HepG2 (cell line): Measurements from ENCODE around the gene LHFPL2. TPM values are rescaled to one million over a fixed set of nuclear protein-coding genes. Genes with fewer than 3 reads are reported as not detected.

ENCODE experiments used
- ATAC-seq: fragments of 200-7000 bp; cut with Tn5 transposase; 3 replicates; pipeline ENCODE4 v1.9.1; 2020; ENCODE audit warnings: mild to moderate bottlenecking, moderate library complexity
- BruUV-seq: library from RNA; stranded (reverse); fragments of 400-500 nt; replicated peaks from 2 replicates; lab custom pipeline; 2021; lab: Mats Ljungman, UMichigan
- CTCF ChIA-PET: fragments of 300-600 bp; formaldehyde crosslinking; extraction: SDS; loops from one replicate; lab custom pipeline; 2021; ENCODE audit warnings: low total read pairs, inconsistent platforms, low intra/inter-chr PET ratio; lab: Yijun Ruan, JAX
- POLR2A ChIA-PET: fragments of 350-600 bp; sonication (Branson Sonifier 250); formaldehyde crosslinking; loops from one replicate; lab custom pipeline; 2020; ENCODE audit warnings: antibody characterized with exemption, inconsistent platforms; lab: Yijun Ruan, JAX
- DNase-seq: peaks from one replicate; pipeline ENCODE4 v3.0.0-alpha.2; 2015; ENCODE audit warnings: low spot score
- FAIRE-seq: peaks from 3 replicates; lab custom pipeline; 2011; peaks lifted over from hg19 to GRCh38; lab: Jason Lieb, UNC
- H2AFZ ChIP-seq: one replicate; pipeline ENCODE4 v1.6.1; 2011; ENCODE audit warnings: low read length, inconsistent platforms
- H3K27ac ChIP-seq: fragments of 300-600 bp; 3 replicates; pipeline ENCODE4 v1.8.0; 2011; ENCODE audit warnings: mixed run types, mild to moderate bottlenecking, mixed read lengths, low read length, inconsistent platforms; ENCODE audit not compliant: insufficient read depth; ENCODE audit errors: extremely low read length
- H3K27me3 ChIP-seq, 2 experiments: fragments of 200-600 bp in 1 of 2; 2 replicates in 1 of 2; 3 replicates in 1 of 2; pipeline versions ENCODE4 v1.6.0 to v1.8.0; 2011; ENCODE audit warnings: low read length in 2 of 2, mild to moderate bottlenecking in 2 of 2, moderate library complexity in 2 of 2, inconsistent platforms in 1 of 2; ENCODE audit not compliant: insufficient read depth in 2 of 2, control insufficient read depth in 1 of 2
- H3K36me3 ChIP-seq, 2 experiments: fragments of 200-600 bp in 1 of 2; replicated peaks in 1 of 2; 2 replicates in 1 of 2; 3 replicates in 1 of 2; pipeline versions ENCODE4 v1.5.1 to v1.8.0; 2011; ENCODE audit warnings: low read length in 2 of 2, inconsistent platforms in 1 of 2; ENCODE audit not compliant: insufficient read depth in 2 of 2, control insufficient read depth in 1 of 2
- H3K4me1 ChIP-seq: 2 replicates; pipeline ENCODE4 v1.5.1; 2012; ENCODE audit warnings: low read length, inconsistent platforms; ENCODE audit not compliant: insufficient read depth
- H3K4me2 ChIP-seq: 2 replicates; pipeline ENCODE4 v1.6.0; 2011; ENCODE audit warnings: low read depth, low read length, inconsistent platforms
- H3K4me3 ChIP-seq, 3 experiments: fragments of 200-600 bp in 1 of 3; sonication (generic), shearing (Covaris generic) in 1 of 3; replicated peaks in 1 of 3; 2 replicates each; pipeline ENCODE4 v1.5.1; 2011 to 2016; ENCODE audit warnings: low read length in 3 of 3, inconsistent platforms in 2 of 3, low read depth in 2 of 3, mild to moderate bottlenecking in 2 of 3, control low read depth in 1 of 3, mixed read lengths in 1 of 3; ENCODE audit not compliant: insufficient read depth in 1 of 3
- H3K79me2 ChIP-seq: one replicate; pipeline ENCODE4 v1.6.1; 2011; ENCODE audit warnings: low read length, inconsistent platforms; ENCODE audit not compliant: insufficient read depth
- H3K9ac ChIP-seq: 2 replicates; pipeline ENCODE4 v1.6.0; 2011; ENCODE audit warnings: mild to moderate bottlenecking, low read depth, low read length, inconsistent platforms; ENCODE audit not compliant: insufficient read depth
- H3K9me3 ChIP-seq: 2 replicates; pipeline ENCODE4 v1.5.1; 2012; ENCODE audit warnings: mild to moderate bottlenecking, low read length
- H4K20me1 ChIP-seq: 2 replicates; pipeline ENCODE4 v1.6.0; 2011; ENCODE audit warnings: inconsistent platforms, mild to moderate bottlenecking, low read length, moderate library complexity; ENCODE audit not compliant: insufficient read depth
- ETV6 ChIP-seq: sonication (generic); formaldehyde crosslinking; conservative IDR thresholded peaks from 2 replicates; pipeline ENCODE4 v1.4.0; 2020; ENCODE audit warnings: missing genetic modification reagents
- ZBTB38 ChIP-seq: sonication (generic); formaldehyde crosslinking; IDR thresholded peaks from 2 replicates; pipeline ENCODE4 v1.5.1; 2020; ENCODE audit warnings: mild to moderate bottlenecking, missing genetic modification reagents
- ZBTB8A ChIP-seq: sonication (generic); formaldehyde crosslinking; IDR thresholded peaks from 2 replicates; pipeline ENCODE4 v1.4.0; 2020; ENCODE audit warnings: mild to moderate bottlenecking, low read depth, missing genetic modification reagents, borderline replicate concordance
- ZFY ChIP-seq: sonication (generic); formaldehyde crosslinking; IDR thresholded peaks from 2 replicates; pipeline ENCODE4 v1.4.0; 2020; ENCODE audit warnings: missing genetic modification reagents
- ZNF501 ChIP-seq: sonication (generic); formaldehyde crosslinking; IDR thresholded peaks from 2 replicates; pipeline ENCODE4 v1.5.1; 2020; ENCODE audit warnings: mild to moderate bottlenecking, moderate library complexity, missing genetic modification reagents
- WGBS: methylation state at CpG from one replicate; pipeline ENCODE4 v1.1.6; 2017; ENCODE audit warnings: low lambda C conversion rate; 5-methylcytosine and 5-hydroxymethylcytosine counted together
- in situ Hi-C: cut with HindIII; loops from 2 replicates; pipeline ENCODE4 v1.10.0; 2017; ENCODE audit warnings: low pct_unique_long_range_greater_than_20kb; ENCODE audit not compliant: extremely low pct_ligation_motif_present
- intact Hi-C: fragments of 100-400 bp; cut with micrococcal nuclease; formaldehyde crosslinking; loops from one replicate; pipeline ENCODE4 v1.10.0; 2022; ENCODE audit not compliant: unreplicated experiment
- polyA plus RNA-seq, 8 experiments: library from polyadenylated mRNA; depleted of rRNA in 3 of 8; stranded (reverse) in 7 of 8; unstranded in 1 of 8; fragments of >200 nt; fragmentation: Illumina TruSeq in 4 of 8; extraction: Trizol in 4 of 8; gene quantifications; 2 replicates each; pipeline versions ENCODE4 v1.2.1 to v1.2.3, GENCODE V29; 2011 to 2016; ENCODE audit warnings: low read depth in 4 of 8, missing spikeins in 1 of 8, mixed read lengths in 1 of 8; ENCODE audit not compliant: insufficient read depth in 1 of 8
- total RNA-seq, 5 experiments: library from RNA; depleted of rRNA; stranded (reverse); fragments of >200 nt; fragmentation: Illumina TruSeq; extraction: Trizol; gene quantifications; 2 replicates each; pipeline ENCODE4 v1.2.3, GENCODE V29; 2016; ENCODE audit warnings: low read depth in 1 of 5
- TF ChIP-seq, protein P1 (sequence below): IDR thresholded peaks from 2 replicates; pipeline ENCODE4 v1.4.0; 2020; ENCODE audit warnings: mild to moderate bottlenecking, missing genetic modification reagents
- TF ChIP-seq, protein P2 (sequence below): sonication (generic); formaldehyde crosslinking; IDR thresholded peaks from 2 replicates; pipeline ENCODE4 v1.4.0; 2020; ENCODE audit warnings: missing genetic modification reagents
- TF ChIP-seq, protein P3 (sequence below): sonication (generic); formaldehyde crosslinking; IDR thresholded peaks from 2 replicates; pipeline ENCODE4 v1.5.0; 2020; ENCODE audit warnings: missing genetic modification reagents
- TF ChIP-seq, protein P4 (sequence below): sonication (generic); formaldehyde crosslinking; IDR thresholded peaks from 2 replicates; pipeline ENCODE4 v1.4.0; 2020; ENCODE audit warnings: missing genetic modification reagents, borderline replicate concordance

LHFPL2 gene
- total and polyA plus RNA-seq, 2 of the 13 experiments (the other 11 are each of a cell fraction or from before 2014, with no cell fraction given) = 6.0 to 20.0 TPM

DNA sequence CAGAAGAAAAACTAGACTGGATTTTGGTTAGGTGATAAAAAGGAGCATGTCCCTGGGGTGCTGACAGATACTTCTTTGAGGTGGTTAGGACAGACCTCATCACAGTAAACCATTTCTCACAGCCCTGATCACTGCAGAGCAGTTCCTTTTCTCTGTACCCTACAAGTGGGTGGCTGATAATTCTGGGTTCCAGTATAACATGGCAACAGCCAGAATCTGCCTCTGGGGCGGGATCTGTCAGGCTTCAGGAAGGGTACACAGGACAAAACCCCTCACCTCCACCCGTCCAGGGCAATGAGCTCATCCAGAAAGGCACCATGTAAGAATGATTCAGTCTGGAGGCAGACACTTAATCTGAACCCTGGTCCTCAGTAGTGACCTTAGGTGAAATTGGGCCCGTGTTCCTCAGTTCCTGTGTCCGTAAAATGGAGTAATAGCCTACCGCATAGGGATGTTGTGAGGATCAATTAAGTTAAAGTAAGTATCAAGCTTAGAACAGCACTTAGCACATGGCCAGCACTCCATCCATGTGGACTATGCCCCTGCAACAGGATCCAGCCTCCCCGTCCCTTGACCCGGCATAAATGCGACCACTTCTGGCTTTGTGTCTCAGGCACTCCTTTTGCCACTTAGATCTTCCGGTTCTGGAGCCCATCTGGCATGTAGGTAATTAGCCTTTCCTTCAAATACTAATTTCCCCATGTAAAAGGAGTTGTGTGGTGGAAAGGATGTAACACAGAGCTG, 129.2 kb downstream of the LHFPL2 start (continued):
- TF ChIP-seq ZNF501 (CRISPR knock-in tag) = no peak
- TF ChIP-seq, protein P1, sequence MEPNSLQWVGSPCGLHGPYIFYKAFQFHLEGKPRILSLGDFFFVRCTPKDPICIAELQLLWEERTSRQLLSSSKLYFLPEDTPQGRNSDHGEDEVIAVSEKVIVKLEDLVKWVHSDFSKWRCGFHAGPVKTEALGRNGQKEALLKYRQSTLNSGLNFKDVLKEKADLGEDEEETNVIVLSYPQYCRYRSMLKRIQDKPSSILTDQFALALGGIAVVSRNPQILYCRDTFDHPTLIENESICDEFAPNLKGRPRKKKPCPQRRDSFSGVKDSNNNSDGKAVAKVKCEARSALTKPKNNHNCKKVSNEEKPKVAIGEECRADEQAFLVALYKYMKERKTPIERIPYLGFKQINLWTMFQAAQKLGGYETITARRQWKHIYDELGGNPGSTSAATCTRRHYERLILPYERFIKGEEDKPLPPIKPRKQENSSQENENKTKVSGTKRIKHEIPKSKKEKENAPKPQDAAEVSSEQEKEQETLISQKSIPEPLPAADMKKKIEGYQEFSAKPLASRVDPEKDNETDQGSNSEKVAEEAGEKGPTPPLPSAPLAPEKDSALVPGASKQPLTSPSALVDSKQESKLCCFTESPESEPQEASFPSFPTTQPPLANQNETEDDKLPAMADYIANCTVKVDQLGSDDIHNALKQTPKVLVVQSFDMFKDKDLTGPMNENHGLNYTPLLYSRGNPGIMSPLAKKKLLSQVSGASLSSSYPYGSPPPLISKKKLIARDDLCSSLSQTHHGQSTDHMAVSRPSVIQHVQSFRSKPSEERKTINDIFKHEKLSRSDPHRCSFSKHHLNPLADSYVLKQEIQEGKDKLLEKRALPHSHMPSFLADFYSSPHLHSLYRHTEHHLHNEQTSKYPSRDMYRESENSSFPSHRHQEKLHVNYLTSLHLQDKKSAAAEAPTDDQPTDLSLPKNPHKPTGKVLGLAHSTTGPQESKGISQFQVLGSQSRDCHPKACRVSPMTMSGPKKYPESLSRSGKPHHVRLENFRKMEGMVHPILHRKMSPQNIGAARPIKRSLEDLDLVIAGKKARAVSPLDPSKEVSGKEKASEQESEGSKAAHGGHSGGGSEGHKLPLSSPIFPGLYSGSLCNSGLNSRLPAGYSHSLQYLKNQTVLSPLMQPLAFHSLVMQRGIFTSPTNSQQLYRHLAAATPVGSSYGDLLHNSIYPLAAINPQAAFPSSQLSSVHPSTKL (CRISPR knock-in tag) = 0 out of 2 replicates have a peak, but pooled peaks have one; percentile 9
- TF ChIP-seq ZBTB38 = 0 out of 2 replicates have a peak, but pooled peaks have one; percentile 56
- no peak for TF ChIP-seq ZBTB8A (CRISPR knock-in tag)

DNA sequence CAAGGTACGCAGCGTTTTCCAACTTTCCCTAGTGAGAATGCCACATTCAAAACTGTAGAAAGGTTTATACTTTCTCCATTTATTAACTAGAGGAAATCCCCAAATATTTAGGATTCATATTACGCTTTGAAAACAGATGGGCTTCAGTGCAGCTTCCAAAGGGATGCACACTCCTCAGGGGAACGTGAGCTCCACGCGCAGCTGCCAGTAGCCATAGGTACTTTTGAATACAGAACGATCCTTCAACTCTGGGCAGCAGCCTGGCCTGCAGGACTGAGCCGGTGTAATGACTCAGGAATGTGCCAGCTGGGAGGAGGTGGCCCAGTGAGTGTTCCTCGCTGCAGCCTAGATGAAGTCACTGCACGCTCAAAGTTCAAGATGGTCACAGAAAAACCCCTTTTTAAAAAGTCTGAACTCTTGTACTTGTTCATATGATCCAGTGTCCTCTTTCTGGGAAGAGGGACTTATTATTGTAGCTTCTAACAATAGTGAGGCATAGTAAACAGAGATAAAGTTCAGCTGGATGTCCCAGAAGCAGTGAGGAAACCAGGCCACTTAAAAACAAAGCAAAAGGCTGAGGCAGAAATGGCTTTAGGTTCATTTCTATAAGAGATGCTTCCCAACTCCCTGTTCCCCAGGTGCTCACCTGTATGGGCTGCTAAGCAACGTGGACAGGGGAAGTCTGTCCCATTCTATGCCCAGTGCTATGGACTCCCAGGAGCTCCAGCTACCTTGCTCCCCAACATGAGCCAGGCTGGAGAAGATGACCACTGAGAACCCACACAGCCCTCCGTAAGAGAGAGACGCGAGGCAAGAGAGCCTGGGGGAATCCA, 130.0 kb downstream of the LHFPL2 start:
- intact Hi-C loops = loop anchor here (5.0 kb wide), 1 partner anchor 36 kb away; no protein-coding TSS in a partner anchor
- 17% methylated on average over 14 of the region's 14 CpGs for WGBS
- Histone ChIP-seq H3K27ac (peak overlapping the region; percentile 89), H2AFZ (no peak overlapping the region), H3K4me3 (peak overlapping the region in 1 of 3 experiments; percentile 41; a peak in 2 of 6 replicates), H3K9ac (peak overlapping the region; percentile 70), H3K27me3 (no peaks in the 10 kb centered on the region), H3K36me3 (peaks cover 0 to 1% of the 10 kb centered on the region in 2 experiments; a peak in 1 of 5 replicates), H3K4me2 (peak overlapping the region; percentile 72), H4K20me1 (no peaks in the 10 kb centered on the region), H3K79me2 (no peaks in the 10 kb centered on the region), H3K9me3 (no peaks in the 10 kb centered on the region), H3K4me1 (peaks cover 59% of the 10 kb centered on the region)
- DNase-seq = peak; percentile 97
- ATAC-seq = peak; percentile 99
- peak; percentile 99 for FAIRE-seq
- ChIA-PET CTCF (no interaction called here), POLR2A (interaction anchor here (0.7 to 3.9 kb wide), 9 partner anchors 9 to 466 kb away, joined by 3 to 48 read pairs (median 3); no protein-coding TSS in a partner anchor)
- in situ Hi-C loops = no loop called here
- BruUV-seq = TSS peak; percentile 99
- TF ChIP-seq, protein P2, sequence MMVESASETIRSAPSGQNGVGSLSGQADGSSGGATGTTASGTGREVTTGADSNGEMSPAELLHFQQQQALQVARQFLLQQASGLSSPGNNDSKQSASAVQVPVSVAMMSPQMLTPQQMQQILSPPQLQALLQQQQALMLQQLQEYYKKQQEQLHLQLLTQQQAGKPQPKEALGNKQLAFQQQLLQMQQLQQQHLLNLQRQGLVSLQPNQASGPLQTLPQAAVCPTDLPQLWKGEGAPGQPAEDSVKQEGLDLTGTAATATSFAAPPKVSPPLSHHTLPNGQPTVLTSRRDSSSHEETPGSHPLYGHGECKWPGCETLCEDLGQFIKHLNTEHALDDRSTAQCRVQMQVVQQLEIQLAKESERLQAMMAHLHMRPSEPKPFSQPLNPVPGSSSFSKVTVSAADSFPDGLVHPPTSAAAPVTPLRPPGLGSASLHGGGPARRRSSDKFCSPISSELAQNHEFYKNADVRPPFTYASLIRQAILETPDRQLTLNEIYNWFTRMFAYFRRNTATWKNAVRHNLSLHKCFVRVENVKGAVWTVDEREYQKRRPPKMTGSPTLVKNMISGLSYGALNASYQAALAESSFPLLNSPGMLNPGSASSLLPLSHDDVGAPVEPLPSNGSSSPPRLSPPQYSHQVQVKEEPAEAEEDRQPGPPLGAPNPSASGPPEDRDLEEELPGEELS (CRISPR knock-in tag) = peak; percentile 84
- TF ChIP-seq, protein P3, sequence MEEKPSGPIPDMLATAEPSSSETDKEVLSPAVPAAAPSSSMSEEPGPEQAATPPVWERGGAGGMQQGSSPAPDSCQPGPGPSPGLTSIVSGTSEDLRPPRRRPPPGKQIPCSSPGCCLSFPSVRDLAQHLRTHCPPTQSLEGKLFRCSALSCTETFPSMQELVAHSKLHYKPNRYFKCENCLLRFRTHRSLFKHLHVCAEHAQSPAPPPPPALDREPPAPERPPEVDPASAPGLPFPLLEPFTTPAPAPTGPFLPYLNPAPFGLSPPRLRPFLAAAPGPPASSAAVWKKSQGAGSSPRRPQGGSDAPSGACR = peak; percentile 91; the same call in 1 of the 2 replicates
- TF ChIP-seq, protein P4, sequence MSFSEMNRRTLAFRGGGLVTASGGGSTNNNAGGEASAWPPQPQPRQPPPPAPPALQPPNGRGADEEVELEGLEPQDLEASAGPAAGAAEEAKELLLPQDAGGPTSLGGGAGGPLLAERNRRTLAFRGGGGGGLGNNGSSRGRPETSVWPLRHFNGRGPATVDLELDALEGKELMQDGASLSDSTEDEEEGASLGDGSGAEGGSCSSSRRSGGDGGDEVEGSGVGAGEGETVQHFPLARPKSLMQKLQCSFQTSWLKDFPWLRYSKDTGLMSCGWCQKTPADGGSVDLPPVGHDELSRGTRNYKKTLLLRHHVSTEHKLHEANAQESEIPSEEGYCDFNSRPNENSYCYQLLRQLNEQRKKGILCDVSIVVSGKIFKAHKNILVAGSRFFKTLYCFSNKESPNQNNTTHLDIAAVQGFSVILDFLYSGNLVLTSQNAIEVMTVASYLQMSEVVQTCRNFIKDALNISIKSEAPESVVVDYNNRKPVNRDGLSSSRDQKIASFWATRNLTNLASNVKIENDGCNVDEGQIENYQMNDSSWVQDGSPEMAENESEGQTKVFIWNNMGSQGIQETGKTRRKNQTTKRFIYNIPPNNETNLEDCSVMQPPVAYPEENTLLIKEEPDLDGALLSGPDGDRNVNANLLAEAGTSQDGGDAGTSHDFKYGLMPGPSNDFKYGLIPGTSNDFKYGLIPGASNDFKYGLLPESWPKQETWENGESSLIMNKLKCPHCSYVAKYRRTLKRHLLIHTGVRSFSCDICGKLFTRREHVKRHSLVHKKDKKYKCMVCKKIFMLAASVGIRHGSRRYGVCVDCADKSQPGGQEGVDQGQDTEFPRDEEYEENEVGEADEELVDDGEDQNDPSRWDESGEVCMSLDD = 0 out of 2 replicates have a peak, but pooled peaks have one; percentile 41
- peak; percentile 53 for TF ChIP-seq ZFY (CRISPR knock-in tag)
- no peak for TF ChIP-seq ETV6 (CRISPR knock-in tag)
